NCI-H748 (cell line): ENCODE results near the gene NFATC2IP.
"Not testable (repeated sequence)": the region's sequence is repeated elsewhere in the genome, so short reads cannot be mapped to it uniquely, and the experiment has no call there.

Experiments used
- DNase-seq: peaks from one replicate; lab custom pipeline; 2025; ENCODE audit not compliant: unreplicated experiment; lab: John Stamatoyannopoulos, UW

The NFATC2IP gene

DNA sequence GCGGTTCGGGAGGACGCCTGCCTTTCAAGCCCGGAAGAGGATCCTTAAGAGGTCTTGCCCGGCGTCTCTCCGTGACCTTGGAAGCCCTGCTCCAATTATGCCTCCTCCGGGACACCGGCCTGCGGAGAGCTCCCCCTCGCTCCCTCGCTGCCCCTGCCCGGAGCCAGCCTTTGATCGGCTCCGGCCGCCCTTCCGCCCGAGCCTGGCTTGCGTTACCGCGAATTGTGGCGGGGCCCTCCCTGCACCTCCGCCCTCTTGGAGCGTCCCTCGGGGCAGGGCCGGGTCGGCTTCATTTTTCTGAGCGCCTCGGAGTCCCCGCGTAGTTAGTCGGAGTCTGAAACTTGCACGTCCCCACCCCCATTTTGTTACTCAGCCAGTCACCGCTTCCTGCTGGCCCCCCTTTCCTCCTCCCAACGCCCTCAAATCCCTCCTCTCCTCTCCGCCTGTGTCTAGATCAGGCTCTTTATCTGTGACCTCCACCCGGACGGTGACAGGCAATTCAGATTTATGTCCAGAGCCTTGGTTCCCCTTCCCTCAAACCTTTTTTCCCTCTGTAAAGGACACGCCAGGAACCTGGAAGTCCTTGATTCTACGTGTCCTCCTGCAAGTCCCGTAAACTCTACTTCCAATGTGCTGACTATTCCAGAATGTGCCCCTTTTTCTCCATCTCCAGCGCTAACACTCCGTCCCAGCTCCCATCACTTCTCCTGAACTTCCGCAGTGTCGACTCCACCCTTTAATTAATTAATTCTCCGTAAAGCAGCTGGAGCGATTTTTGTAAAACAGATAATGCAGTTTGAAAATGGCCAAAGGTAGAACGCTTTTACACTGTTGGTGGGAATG, 25.1 kb upstream of the NFATC2IP start:
- peak; percentile 73 for DNase-seq

DNA sequence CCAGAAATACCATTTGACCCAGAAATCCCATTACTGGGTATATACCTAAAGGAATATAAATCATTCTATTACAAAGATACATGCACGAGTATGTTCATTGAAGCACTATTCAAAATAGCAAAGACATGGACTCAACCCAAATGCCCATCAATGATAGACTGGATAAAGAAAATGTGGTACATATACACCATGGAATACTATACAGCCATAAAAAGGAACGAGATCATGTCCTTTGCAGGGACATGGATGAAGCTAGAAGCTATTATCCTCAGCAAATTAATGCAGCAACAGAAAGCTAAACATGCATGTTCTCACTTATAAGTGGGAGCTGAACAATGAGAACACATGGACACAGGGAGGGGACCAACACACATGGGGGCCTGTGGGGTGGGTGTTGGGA, 24.5 kb upstream of the NFATC2IP start:
- DNase-seq: not testable (repeated sequence)

DNA sequence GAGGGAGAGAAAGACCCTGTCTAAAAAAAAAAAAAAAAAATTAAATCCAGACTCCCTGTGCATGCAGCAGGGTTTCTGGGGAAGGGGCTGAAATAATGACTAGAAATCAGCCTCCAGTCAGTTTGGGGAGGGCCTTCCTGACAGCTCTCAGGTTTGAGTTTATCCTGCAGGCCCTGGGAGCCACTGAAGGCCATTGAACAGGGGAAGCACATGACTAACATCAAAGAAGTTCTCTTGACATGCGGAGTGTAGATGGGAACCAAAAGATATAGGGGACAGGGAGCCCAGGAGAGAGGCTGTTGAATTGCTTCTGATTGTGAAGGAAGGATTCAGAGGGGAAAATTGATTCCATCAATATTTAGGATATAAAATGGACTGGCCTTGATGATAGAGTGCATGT, 22.9 kb upstream of the NFATC2IP start:
- DNase-seq: no peak

- no peak for DNase-seq
Measured at GRCh38 chr16:28930203-28930602, 20.5 kb upstream of the NFATC2IP start.

DNA sequence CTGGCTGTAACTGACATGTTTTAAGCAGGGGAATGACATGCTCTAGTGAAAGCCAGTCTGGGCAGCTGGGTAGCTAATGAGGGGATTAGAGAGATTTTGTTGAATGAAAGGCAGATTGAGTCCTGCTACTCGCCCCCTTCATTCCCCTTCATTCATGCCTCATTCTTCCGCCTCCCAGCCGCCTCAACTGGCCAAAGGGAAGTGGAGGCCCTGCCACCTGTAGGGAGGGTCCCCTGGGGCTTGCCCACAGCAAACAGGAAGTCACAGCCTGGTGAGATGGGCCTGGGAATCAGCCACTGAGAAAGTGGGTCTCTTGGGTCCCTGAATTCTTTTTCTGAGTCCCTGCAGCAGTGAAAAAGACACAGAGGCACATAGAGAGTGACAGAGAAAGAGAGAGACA, 20.1 kb upstream of the NFATC2IP start:
- no peak for DNase-seq

DNA sequence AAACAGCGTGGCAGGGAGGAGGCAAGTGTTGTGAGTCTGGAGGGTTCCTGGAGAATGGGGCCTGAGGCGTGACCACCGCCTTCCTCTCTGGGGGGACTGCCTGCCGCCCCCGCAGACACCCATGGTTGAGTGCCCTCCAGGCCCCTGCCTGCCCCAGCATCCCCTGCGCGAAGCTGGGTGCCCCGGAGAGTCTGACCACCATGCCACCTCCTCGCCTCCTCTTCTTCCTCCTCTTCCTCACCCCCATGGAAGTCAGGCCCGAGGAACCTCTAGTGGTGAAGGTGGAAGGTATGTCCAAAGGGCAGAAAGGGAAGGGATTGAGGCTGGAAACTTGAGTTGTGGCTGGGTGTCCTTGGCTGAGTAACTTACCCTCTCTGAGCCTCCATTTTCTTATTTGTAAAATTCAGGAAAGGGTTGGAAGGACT, 18.9 kb upstream of the NFATC2IP start, which contains the start of gene CD19:
CD19 (plus strand) TSS at position 171 of the 425 bp plus-strand sequence; CDS start at position 201, 30 bp downstream.
- no peak for DNase-seq

GRCh38 chr16:28932339-28933141, 18.2 kb upstream of the NFATC2IP start:
- DNase-seq: no peak

DNA sequence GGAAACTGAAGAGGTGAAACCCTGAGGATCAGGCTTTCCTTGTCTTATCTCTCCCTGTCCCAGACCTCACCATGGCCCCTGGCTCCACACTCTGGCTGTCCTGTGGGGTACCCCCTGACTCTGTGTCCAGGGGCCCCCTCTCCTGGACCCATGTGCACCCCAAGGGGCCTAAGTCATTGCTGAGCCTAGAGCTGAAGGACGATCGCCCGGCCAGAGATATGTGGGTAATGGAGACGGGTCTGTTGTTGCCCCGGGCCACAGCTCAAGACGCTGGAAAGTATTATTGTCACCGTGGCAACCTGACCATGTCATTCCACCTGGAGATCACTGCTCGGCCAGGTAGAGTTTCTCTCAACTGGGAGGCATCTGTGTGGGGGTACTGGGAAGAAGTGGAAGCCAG, 17.6 kb upstream of the NFATC2IP start:
- DNase-seq: no peak

- no peak for DNase-seq
Measured at GRCh38 chr16:28935346-28935745, 15.4 kb upstream of the NFATC2IP start.

DNA sequence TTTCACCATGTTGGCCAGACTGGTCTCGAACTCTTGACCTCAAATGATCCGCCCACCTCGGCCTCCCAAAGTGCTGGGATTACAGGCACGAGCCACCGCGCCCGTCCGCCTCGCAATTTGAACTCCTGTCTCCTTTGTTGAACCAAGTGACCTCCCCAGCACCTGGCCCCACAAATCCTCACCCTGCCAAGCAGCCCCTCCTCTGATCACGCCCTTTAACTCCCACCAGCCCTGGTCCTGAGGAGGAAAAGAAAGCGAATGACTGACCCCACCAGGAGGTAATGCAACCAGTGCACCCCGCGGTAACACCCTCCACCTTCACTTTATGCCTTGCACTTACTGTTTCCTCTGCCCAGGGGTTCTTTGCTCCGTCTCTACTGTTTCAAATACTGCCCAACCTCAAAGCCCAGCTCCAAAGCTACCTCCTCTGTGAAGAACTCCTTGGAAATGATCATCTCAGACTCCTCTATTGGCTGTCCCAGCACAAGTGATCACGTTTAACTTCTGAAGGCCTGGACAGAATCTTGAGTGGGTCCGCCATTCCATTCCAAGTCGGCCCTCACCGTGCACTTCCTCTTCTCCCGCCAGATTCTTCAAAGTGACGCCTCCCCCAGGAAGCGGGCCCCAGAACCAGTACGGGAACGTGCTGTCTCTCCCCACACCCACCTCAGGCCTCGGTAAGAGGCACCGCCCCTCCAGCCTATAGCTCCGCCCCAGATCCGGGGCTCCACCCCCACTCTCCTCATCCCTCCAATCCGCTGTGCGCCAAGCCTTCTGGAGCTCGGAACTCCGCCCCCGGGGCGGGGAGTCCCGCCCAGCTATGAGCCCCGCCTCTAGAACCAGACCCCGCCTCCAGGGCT, 14.6 kb upstream of the NFATC2IP start:
- no peak for DNase-seq

- DNase-seq: no peak
Measured at GRCh38 chr16:28936784-28937155, 14.0 kb upstream of the NFATC2IP start.

GRCh38 chr16:28937222-28937876, 13.4 kb upstream of the NFATC2IP start:
- DNase-seq: no peak

- DNase-seq: no peak
Measured at GRCh38 chr16:28938721-28939120, 12.0 kb upstream of the NFATC2IP start.

DNA sequence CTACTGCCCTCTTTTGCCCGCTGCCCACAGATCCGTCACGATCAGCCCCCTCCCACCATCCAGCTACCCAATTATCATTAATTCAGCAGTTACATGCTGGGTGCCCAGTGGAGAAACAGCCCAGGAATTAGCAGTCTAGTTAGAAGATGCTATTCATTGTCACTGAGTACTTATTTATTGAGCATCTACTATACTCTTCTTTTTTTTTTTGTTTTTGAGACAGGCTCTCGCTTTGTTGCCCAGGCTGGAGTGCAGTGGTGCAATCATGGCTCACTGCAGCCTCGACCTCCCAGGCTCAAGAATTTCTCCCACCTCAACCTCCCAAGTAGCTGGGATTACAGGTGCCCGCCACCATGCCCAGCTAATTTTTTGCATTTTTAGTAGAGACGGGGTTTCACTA, 10.9 kb upstream of the NFATC2IP start:
- not testable (repeated sequence) for DNase-seq

DNA sequence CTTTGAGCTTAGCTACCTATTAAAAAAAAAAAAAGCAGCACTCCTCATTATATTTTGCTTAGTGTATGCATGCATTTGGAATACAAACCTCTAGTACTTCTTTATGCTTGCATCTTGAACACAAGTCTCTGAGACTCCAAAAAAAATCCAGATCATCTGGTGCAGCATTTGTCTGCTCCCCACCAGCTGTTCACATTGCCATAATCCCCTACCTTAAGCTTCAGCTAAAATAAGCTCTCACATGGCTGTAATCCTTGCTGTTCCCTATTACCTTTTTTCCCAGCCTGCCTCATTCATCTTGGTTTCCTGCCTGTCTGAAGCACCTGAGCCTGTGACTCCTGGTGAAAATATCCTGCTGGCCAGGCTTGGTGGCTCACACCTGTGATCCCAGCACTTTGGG, 7.5 kb upstream of the NFATC2IP start:
- no peak for DNase-seq

DNA sequence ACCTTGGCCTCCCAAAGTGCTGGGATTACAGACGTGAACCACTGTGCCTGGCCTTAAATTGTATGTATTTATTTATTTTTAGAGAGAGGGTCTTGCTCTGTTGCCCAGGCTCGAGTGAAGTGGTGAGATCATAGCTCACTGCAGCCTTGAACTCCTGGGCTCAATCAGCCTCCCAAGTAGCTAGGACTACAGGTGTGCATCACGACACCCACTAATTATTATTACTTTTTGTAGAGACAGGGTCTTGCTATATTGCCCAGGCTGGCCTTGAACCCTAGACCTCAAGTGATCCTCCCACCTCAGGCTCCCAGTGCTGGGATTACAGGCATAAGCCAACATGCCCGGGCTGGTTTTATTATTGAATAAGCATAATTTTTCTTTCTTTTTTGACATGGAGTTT, 4.1 kb upstream of the NFATC2IP start:
- no peak for DNase-seq

GRCh38 chr16:28951410-28951943, 740 bp downstream of the NFATC2IP start:
- DNase-seq: peak; percentile 29

DNA sequence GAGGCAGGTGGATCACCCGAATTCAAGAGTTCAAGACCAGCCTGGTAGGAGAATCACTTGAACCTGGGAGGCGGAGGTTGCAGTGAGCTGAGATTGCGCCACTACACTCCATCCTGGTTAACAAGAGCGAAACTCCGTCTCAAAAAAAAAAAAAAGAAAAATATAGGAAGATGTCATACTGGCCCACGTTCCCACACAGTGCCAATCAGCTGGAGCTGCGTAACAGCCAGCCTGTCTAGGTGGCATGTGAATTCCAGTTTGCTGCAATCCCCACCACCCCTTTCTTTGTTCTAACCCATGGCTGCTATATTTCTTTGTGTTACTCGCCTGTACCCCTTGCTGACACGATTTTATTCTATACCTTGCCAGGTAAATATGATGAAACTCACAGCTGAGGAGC, 7.5 kb downstream of the NFATC2IP start:
- no peak for DNase-seq

DNA sequence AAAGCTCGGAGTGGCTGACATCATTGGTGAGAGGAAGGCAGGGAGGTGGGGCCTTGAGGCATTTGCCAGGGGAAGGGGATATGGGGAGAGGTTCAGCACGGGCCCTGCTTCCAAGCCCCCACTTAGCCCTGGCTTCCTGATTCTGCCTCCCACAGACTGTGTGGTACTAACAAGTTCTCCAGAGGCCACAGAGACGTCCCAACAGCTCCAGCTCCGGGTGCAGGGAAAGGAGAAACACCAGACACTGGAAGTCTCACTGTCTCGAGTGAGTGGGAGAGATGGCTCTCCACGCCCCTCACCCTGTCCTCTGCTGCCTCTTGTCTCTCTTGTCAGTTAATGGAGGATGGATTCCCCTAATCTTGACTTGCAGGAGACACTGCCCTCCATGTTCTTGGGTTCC, 8.1 kb downstream of the NFATC2IP start:
- no peak for DNase-seq

- no peak for DNase-seq
Measured at GRCh38 chr16:28964072-28964471, 13.3 kb downstream of the NFATC2IP start.
